ENCODE results near the gene PCDHA8. TPM values are rescaled to one million over a fixed set of nuclear protein-coding genes. Genes with fewer than 3 reads are reported as not detected.
A peak's percentile ranks its signal among the peaks of the same experiment; 100 is the strongest.
"Not testable (repeated sequence)": the region's sequence is repeated elsewhere in the genome, so short reads cannot be mapped to it uniquely, and the experiment has no call there.

Gene PCDHA8
- total and polyA plus RNA-seq, 11 donors: 0.08 to 0.32 (median 0.12) TPM; not detected in 7

- Histone ChIP-seq H3K9me3 (peaks cover 0 to 82% (median 32%) of the 10 kb centered on the region in 12 donors), H3K36me3 (no peaks in the 10 kb centered on the region), H3K27ac (no peak overlapping the region), H3K4me1 (no peaks in the 10 kb centered on the region), H3K27me3 (peaks cover 0 to 47% (median 14%) of the 10 kb centered on the region in 9 donors), H3K4me3 (no peak overlapping the region)
- peak in 1 of 5 donors; percentile 36 for DNase-seq
- WGBS, 4 donors: 42 to 65% (median 56%) methylated on average over 36 to 39 of the region's 39 CpGs
- intact Hi-C loops (cut with DNase I): no loop called here
- TF ChIP-seq, protein P1, sequence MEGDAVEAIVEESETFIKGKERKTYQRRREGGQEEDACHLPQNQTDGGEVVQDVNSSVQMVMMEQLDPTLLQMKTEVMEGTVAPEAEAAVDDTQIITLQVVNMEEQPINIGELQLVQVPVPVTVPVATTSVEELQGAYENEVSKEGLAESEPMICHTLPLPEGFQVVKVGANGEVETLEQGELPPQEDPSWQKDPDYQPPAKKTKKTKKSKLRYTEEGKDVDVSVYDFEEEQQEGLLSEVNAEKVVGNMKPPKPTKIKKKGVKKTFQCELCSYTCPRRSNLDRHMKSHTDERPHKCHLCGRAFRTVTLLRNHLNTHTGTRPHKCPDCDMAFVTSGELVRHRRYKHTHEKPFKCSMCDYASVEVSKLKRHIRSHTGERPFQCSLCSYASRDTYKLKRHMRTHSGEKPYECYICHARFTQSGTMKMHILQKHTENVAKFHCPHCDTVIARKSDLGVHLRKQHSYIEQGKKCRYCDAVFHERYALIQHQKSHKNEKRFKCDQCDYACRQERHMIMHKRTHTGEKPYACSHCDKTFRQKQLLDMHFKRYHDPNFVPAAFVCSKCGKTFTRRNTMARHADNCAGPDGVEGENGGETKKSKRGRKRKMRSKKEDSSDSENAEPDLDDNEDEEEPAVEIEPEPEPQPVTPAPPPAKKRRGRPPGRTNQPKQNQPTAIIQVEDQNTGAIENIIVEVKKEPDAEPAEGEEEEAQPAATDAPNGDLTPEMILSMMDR (IDR thresholded peaks at IDR 0.05): no peak
- no peak for TF ChIP-seq POLR2A (IDR thresholded peaks at IDR 0.05)
- no peak for ATAC-seq
These were observed 44.3 kb upstream of the PCDHA8 start for GRCh38 chr5:140796718-140797095.

DNA sequence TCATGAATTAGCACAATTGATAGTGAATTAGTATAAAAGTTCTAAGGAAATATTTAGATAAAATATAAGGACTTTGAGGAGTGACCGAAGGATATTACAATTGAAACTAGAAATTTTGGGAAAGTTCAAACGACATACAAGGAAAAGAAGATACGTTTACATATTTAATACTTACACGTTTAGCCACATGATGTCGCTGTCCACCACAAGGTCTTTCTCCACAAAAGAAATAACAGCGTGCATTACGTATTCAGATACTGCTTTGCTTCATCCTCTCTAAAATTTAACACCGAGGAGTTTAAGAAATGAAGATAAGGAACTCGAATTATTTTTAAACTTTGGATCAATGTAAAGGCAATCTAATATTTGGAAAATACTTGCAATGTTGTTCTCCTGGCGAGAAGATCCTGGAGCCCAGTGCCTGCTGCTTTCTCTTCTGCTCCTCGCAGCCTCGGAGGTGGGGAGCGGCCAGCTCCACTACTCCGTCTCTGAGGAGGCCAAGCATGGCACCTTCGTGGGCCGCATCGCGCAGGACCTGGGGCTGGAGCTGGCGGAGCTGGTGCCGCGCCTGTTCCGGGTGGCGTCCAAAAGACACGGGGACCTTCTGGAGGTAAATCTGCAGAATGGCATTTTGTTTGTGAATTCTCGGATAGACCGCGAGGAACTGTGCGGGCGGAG, 40.0 kb upstream of the PCDHA8 start, which contains the start of gene PCDHA3:
TSS of gene PCDHA3 (plus strand) at position 242 of the 678 bp plus-strand sequence.
- peaks cover 0 to 41% (median 6%) of the 10 kb centered on the region in 9 donors for H3K27me3 ChIP-seq
- H3K4me3 ChIP-seq: peak within 1 kb of the TSS in 10 of 12 donors; percentile 19 to 55 (median 40)
- no peak for TF ChIP-seq POLR2A (IDR thresholded peaks at IDR 0.05)
- TF ChIP-seq, protein P1 (IDR thresholded peaks at IDR 0.05): peak in 9 of 12 donors; percentile 14 to 53 (median 38)
- no peaks in the 10 kb centered on the region for H3K36me3 ChIP-seq
- no peaks in the 10 kb centered on the region for H3K4me1 ChIP-seq
- no peak for DNase-seq
- H3K27ac ChIP-seq: no peak within 1 kb of the TSS
- intact Hi-C loops (cut with DNase I): loop anchor here in 2 of 10 donors (10.0 kb wide), 1 partner anchor 244 kb away; no protein-coding TSS in a partner anchor
- WGBS, 4 donors: 11 to 17% (median 14%) methylated on average over 28 to 29 of the region's 29 CpGs
- no peak for ATAC-seq
- H3K9me3 ChIP-seq: peaks cover 0 to 62% (median 28%) of the 10 kb centered on the region in 12 donors

DNA sequence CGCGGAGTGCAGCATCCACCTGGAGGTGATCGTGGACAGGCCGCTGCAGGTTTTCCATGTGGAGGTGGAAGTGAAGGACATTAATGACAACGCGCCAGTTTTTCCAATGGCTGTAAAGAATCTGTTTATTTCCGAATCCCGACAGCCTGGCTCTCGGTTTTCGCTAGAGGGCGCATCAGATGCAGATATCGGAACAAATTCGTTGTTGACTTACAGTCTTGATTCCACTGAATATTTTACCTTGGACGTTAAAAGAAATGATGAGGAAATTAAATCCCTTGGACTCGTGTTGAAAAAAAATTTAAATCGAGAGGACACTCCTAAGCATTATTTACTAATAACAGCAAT, 39.5 kb upstream of the PCDHA8 start:
- Histone ChIP-seq H3K9me3 (peaks cover 0 to 60% (median 23%) of the 10 kb centered on the region in 12 donors), H3K27ac (no peak overlapping the region), H3K36me3 (no peaks in the 10 kb centered on the region), H3K4me3 (peak overlapping the region in 10 of 12 donors; percentile 19 to 55 (median 40)), H3K4me1 (no peaks in the 10 kb centered on the region), H3K27me3 (peaks cover 0 to 38% (median 6%) of the 10 kb centered on the region in 9 donors)
- DNase-seq (no peak), ATAC-seq (no peak)
- intact Hi-C loops (cut with DNase I): loop anchor here in 2 of 10 donors (10.0 kb wide), 1 partner anchor 243 kb away; no protein-coding TSS in a partner anchor
- WGBS, 4 donors: 9 to 18% (median 13%) methylated on average over 13 to 16 of the region's 16 CpGs
- TF ChIP-seq, protein P1 (IDR thresholded peaks at IDR 0.05): peak in 7 of 12 donors; percentile 12 to 43 (median 28)
- TF ChIP-seq POLR2A (IDR thresholded peaks at IDR 0.05): no peak

DNA sequence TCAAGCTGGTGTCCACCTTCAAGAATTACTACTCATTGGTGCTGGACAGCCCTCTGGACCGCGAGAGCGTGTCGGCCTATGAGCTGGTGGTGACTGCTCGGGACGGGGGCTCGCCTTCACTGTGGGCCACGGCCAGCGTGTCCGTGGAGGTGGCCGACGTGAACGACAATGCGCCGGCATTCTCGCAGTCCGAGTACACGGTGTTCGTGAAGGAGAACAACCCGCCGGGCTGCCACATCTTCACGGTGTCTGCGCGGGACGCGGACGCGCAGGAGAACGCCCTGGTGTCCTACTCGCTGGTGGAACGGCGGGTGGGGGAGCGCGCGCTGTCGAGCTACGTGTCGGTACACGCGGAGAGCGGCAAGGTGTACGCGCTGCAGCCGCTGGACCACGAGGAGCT, 38.6 kb upstream of the PCDHA8 start:
- H3K4me3 ChIP-seq, ATAC-seq, H3K4me1 ChIP-seq, DNase-seq, H3K27ac ChIP-seq, H3K36me3 ChIP-seq: not testable (repeated sequence)
- WGBS, 4 donors: 37 to 52% (median 48%) methylated on average over 9 to 45 of the region's 45 CpGs
- peaks cover 0 to 60% (median 18%) of the 10 kb centered on the region in 12 donors for H3K9me3 ChIP-seq
- H3K27me3 ChIP-seq: peaks cover 0 to 33% (median 6%) of the 10 kb centered on the region in 9 donors
- intact Hi-C loops (cut with DNase I): loop anchor here in 2 of 10 donors (10.0 kb wide), 1 partner anchor 242 kb away; no protein-coding TSS in a partner anchor
